Measurements from ENCODE around the gene GPR37. TPM values are rescaled to one million over a fixed set of nuclear protein-coding genes. Genes with fewer than 3 reads are reported as not detected.

GPR37 gene
- total RNA-seq, 1 experiment from 2014 or later = 1.3 TPM

GRCh38 chr7:124701955-124702354, 63.6 kb downstream of the GPR37 start:
- intact Hi-C loops (cut with micrococcal nuclease; ENCODE audit: unreplicated experiment) = no loop called here
- CTCF ChIA-PET = no interaction called here

DNA sequence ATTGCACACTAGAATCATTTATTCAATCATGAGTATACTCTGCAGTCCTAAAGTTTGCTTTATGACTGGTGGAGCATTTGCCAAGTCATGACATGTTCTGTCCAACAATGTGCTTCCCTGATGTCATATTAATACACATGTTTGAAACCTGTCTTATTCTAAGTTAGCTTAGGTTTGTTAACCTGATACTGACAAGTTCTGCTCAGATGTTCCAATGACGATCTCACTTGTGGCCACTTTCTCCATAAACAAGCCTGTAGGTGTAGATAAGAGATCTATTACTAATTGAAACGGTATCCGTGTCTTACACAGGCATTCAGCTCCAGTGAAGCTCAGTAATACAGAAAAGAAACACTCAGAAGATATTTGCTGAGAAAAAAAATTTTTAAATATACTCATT, 64.9 kb downstream of the GPR37 start:
- Histone ChIP-seq H3K27me3 (ENCODE audit: control insufficient read depth, insufficient read depth, low read length) (no peaks in the 10 kb centered on the region), H3K4me3 (ENCODE audit: low read depth in 2 of 2, low read length in 2 of 2) (no peak overlapping the region), H3K27ac (ENCODE audit: low read length) (no peak overlapping the region), H3K36me3 (ENCODE audit: control insufficient read depth, insufficient read depth, low read length) (no peaks in the 10 kb centered on the region), H3K4me1 (ENCODE audit: control insufficient read depth, insufficient read depth, low read length) (no peaks in the 10 kb centered on the region), H3K9me3 (ENCODE audit: control insufficient read depth, insufficient read depth, low read depth, low read length) (no peaks in the 10 kb centered on the region)
- intact Hi-C loops (cut with micrococcal nuclease; ENCODE audit: unreplicated experiment) (no loop called here), in situ Hi-C loops (cut with HindIII; ENCODE audit: low pct_unique_long_range_greater_than_20kb, low sequenced_read_pairs) (no loop called here)
- POLR2A ChIA-PET = no interaction called here
- BruUV-seq (replicated peaks) = no TSS peak
- DNase-seq (ENCODE audit: low read depth, low spot score) (no peak), ATAC-seq (no peak)
- no peak for TF ChIP-seq TCF7L2 (IDR thresholded peaks at IDR 0.05; ENCODE audit: low read depth, low read length)
- TF ChIP-seq SIN3A (IDR thresholded peaks at IDR 0.05; ENCODE audit: borderline replicate concordance, insufficient read depth, low read depth, low read length) = no peak
- TF ChIP-seq POLR2AphosphoS5 (IDR thresholded peaks at IDR 0.05; ENCODE audit: low read depth, low read length) = no peak
- TF ChIP-seq REST (IDR thresholded peaks at IDR 0.05; ENCODE audit: insufficient read depth in 1 of 2, low read depth in 2 of 2, low read length in 1 of 2) = no peak
- TF ChIP-seq, protein P1, sequence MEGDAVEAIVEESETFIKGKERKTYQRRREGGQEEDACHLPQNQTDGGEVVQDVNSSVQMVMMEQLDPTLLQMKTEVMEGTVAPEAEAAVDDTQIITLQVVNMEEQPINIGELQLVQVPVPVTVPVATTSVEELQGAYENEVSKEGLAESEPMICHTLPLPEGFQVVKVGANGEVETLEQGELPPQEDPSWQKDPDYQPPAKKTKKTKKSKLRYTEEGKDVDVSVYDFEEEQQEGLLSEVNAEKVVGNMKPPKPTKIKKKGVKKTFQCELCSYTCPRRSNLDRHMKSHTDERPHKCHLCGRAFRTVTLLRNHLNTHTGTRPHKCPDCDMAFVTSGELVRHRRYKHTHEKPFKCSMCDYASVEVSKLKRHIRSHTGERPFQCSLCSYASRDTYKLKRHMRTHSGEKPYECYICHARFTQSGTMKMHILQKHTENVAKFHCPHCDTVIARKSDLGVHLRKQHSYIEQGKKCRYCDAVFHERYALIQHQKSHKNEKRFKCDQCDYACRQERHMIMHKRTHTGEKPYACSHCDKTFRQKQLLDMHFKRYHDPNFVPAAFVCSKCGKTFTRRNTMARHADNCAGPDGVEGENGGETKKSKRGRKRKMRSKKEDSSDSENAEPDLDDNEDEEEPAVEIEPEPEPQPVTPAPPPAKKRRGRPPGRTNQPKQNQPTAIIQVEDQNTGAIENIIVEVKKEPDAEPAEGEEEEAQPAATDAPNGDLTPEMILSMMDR (IDR thresholded peaks at IDR 0.05) = no peak
- CTCF ChIA-PET = no interaction called here

More at GRCh38 chr7:124701955-124702354, 63.6 kb downstream of the GPR37 start:
- no peak overlapping the region for H3K27ac ChIP-seq (ENCODE audit: low read length)
- in situ Hi-C loops (cut with HindIII; ENCODE audit: low pct_unique_long_range_greater_than_20kb, low sequenced_read_pairs) = no loop called here
- no peaks in the 10 kb centered on the region for H3K9me3 ChIP-seq (ENCODE audit: control insufficient read depth, insufficient read depth, low read depth, low read length)
- POLR2A ChIA-PET = no interaction called here
- BruUV-seq (replicated peaks) = no TSS peak
- ATAC-seq (no peak), DNase-seq (ENCODE audit: low read depth, low spot score) (no peak)
- TF ChIP-seq TCF7L2 (IDR thresholded peaks at IDR 0.05; ENCODE audit: low read depth, low read length) (no peak), REST (IDR thresholded peaks at IDR 0.05; ENCODE audit: insufficient read depth in 1 of 2, low read depth in 2 of 2, low read length in 1 of 2) (no peak), SIN3A (IDR thresholded peaks at IDR 0.05; ENCODE audit: borderline replicate concordance, insufficient read depth, low read depth, low read length) (no peak), POLR2AphosphoS5 (IDR thresholded peaks at IDR 0.05; ENCODE audit: low read depth, low read length) (no peak)
- TF ChIP-seq, protein P1 (IDR thresholded peaks at IDR 0.05) = no peak
- no peaks in the 10 kb centered on the region for H3K27me3 ChIP-seq (ENCODE audit: control insufficient read depth, insufficient read depth, low read length)
- no peak overlapping the region for H3K4me3 ChIP-seq (ENCODE audit: low read depth in 2 of 2, low read length in 2 of 2)
- H3K36me3 ChIP-seq (ENCODE audit: control insufficient read depth, insufficient read depth, low read length) = no peaks in the 10 kb centered on the region
- no peaks in the 10 kb centered on the region for H3K4me1 ChIP-seq (ENCODE audit: control insufficient read depth, insufficient read depth, low read length)

Measured in Panc1 (cell line).